GM10266 (cell line): ENCODE results near the gene GAL3ST2.
"Not testable (repeated sequence)": the region's sequence is repeated elsewhere in the genome, so short reads cannot be mapped to it uniquely, and the experiment has no call there.

Source experiments
- DNase-seq: peaks from one replicate; pipeline ENCODE4 v3.0.0; 2012; ENCODE audit errors: extremely low spot score
- CTCF ChIP-seq: IDR thresholded peaks from 2 replicates; pipeline ENCODE4 v1.5.1; 2012; ENCODE audit warnings: mild to moderate bottlenecking, low read depth; ENCODE audit not compliant: control insufficient read depth, insufficient read depth; ENCODE audit errors: missing control alignments

The GAL3ST2 gene

GRCh38 chr2:241822264-241822623 is 45.6 kb downstream of the GAL3ST2 start:
- no peak for TF ChIP-seq CTCF
- no peak for DNase-seq

- DNase-seq = not testable (repeated sequence)
These were observed 47.2 kb downstream of the GAL3ST2 start for GRCh38 chr2:241823531-241824437.

GRCh38 chr2:241827394-241827793 is 50.8 kb downstream of the GAL3ST2 start:
- no peak for TF ChIP-seq CTCF

GRCh38 chr2:241833101-241833663 is 56.6 kb downstream of the GAL3ST2 start:
- DNase-seq = no peak
- no peak for TF ChIP-seq CTCF

More at GRCh38 chr2:241827394-241827793, 50.8 kb downstream of the GAL3ST2 start:
- no peak for DNase-seq

GRCh38 chr2:241833756-241834526 is 57.3 kb downstream of the GAL3ST2 start:
- DNase-seq = not testable (repeated sequence)

- DNase-seq = no peak
- no peak for TF ChIP-seq CTCF
These were observed 58.0 kb downstream of the GAL3ST2 start for GRCh38 chr2:241834527-241835210.

GRCh38 chr2:241835611-241836010 is 59.0 kb downstream of the GAL3ST2 start:
- TF ChIP-seq CTCF = no peak
- no peak for DNase-seq

- no peak for TF ChIP-seq CTCF
- no peak for DNase-seq
These were observed 59.7 kb downstream of the GAL3ST2 start for GRCh38 chr2:241836292-241836691.
